Measurements from ENCODE around the gene NCOR1.
"Not testable (repeated sequence)": the region's sequence is repeated elsewhere in the genome, so short reads cannot be mapped to it uniquely, and the experiment has no call there.

The NCOR1 gene

DNA sequence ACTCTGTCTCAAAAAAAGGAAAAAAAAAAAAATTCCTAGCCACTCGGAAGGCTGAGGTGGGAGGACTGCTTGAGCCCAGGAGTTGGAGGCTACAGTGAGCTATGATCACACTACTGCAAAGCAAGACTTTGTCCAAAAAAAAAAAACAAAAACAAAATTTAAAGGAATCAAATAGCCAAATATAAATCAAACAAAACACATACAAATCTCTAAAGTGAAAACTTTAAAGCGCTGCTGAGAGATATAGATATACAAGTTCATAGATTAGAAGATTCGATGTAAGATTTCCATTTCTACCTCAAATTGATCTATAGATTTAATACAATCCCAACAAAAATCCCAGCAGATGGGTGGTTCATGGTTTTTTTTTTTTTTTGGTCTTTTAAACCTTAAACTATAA lies 132.1 kb downstream of the NCOR1 start:
- DNase-seq: no peak

DNA sequence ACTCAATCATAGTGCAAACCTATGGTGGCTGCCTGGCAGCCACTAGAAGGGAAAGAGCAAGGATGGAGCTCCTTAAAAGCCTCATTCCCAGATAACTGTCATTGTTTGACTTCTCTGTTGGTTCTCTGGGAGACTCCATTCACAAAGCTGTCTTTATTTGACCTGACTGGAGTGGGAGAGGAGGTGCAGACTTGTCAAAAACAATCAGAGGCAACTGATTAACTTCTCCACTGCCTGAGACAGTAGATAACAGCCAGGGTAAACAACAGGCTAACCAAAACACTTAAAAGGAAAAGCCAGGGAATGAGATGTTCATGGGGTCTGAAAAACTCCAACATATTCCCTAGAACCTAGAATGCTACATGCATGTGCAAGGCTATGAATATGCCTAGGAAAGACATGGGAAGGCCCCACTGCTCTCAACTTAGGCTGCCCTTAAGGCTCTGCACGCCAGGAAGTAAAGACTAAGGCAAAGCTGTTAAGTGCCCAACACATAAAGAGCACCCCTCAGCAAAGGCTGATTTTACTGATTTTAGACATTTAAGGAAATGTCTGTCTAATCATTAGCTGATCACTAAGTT lies 133.7 kb downstream of the NCOR1 start:
- no peak for DNase-seq

DNA sequence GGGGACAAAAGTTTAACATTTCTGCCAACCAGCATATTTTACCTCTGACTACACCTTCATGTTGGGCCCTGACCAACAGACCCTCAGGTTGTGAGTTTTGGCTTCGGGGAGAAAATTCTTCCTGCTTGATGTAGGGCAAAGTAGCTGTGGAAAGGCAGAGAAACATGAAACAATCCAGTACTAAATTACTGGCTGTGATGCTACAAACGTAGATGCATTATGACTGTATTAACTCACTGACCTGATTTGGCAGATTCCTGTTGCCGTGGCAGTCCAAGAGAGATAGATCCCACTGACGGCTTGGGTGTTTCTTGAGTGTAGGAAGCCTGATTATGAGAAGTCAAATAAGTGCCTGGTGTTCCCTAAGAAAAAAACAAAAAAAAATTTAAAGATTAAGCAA lies 135.0 kb downstream of the NCOR1 start:
- no peak for DNase-seq

DNA sequence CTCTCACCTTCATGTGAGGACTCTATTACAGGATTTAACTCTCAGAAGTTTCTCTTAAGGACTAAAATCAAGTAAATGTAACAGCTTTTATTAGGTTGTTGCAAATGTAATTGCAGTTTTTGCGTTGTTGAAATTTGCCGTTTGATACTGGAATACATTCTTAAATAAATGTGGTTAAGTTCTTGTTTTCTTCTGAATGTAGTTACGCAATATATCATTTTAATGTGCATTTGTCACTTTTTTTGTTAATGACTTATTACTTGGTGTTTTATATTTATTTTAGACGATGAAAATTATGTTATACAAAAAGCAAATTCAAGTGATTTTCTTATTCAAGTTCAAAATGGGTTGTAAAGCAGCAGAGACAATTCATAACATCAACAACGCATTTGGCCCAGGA lies 139.4 kb downstream of the NCOR1 start:
- DNase-seq: no peak

DNA sequence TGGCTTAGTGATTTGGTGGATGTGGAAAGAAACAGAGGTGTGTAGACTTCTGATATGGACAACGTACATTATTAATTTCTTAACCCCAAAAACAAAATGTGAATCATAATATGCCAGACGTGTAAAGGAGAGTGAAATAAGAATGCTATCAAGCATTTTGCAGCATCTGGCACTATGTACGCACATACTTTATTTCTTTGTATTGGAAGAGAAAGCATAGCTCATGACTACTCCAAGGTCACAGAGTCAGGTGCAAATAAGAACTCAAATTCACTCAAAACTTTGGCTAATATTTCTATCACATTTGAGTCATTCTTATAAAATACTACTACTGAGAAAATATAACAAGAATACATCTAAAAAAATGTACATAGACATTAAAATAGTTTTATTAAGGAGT lies 140.9 kb downstream of the NCOR1 start:
- no peak for DNase-seq

DNA sequence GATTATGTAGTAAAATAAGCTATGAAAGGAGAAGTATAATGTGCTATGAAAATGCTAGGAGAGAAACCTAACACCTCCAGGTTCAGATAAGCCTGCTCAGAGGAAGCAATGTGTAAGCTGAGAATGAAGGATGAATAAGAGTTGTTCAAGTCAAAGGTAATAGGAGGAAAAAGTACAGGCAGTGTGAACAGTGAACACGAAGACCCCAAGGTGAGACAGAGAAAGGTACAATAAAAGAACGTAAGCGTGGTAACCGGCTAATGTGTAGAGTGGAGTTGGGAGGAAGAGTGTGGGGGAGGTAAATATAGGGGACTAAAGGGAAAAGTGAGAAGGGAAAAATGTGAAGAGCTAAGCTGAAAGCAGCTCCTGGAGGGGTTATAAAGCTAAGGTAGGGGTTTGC lies 141.5 kb downstream of the NCOR1 start:
- DNase-seq: no peak

DNA sequence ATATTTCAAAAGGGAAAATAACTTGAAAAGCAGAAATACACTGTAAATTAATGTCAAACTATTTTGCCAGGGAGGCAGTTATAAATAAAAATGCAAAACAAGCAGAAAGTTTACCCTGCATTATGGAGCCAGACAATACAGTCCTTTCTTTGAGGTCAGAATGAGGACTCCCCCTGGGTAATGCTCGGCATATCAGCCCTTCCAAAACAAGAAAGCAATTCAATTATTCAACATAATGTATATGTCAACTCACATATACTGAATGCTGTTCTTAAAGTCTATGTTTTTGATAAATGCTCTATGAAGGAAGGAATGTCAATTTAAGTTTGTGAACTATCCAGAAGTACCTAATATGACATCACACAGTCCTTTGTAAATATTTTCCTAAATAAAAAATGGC lies 143.3 kb downstream of the NCOR1 start:
- no peak for DNase-seq

DNA sequence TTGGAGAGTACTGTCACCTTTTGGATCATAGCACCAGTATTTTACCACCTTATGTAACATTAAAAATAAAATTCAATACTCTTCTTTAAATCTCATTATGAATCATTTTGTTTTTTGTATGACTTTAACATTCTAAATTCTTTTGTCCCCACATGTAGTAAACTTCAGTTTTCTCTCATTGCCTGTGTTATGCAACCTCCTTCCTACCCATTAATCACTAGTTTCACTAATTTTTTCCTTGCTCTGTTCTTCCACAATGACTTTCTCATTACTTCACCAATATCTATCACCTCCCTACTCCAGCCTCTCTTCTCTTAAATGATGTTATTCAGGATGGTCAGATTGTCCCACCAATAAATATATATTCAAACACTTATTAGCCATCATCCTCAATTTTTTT lies 147.0 kb downstream of the NCOR1 start:
- peak; percentile 15 for DNase-seq

DNA sequence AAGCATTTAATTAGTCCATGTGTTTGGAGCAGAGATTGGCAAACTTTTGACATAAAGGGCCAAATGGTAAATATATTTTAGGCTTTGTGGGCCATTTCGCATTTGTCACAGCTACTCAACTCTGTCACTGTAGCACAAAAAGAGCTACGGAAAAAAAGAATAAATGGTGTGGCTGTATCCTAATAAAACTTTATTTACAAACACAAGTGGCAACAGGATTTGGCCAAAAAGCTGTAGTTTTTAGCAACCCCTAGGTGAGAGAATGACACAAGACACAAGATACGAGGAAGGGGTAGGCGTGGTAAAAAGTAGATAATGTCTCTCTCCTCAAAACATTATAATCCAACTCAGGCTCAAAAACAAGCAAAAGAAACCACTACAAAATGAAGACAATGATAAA lies 149.2 kb downstream of the NCOR1 start:
- no peak for DNase-seq

DNA sequence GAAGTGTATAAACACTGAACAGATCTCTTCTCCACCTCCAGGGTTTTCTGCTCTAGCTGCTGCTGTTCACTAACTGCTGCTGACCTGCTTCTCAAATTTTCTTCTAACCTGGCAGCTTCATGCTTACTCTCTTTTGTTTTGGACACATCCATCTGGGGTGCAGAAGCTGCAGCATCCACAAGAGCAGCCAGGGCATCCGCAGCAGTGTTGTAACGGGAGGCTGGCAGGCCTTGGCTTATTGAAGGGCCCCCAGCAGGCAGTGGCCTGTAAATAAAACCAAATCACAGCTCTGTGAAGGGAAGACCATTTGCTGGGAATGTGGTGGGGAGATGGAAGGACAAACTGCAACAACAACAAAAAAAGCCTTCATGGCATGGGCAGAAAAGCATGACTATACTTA lies 153.7 kb downstream of the NCOR1 start:
- no peak for DNase-seq

DNA sequence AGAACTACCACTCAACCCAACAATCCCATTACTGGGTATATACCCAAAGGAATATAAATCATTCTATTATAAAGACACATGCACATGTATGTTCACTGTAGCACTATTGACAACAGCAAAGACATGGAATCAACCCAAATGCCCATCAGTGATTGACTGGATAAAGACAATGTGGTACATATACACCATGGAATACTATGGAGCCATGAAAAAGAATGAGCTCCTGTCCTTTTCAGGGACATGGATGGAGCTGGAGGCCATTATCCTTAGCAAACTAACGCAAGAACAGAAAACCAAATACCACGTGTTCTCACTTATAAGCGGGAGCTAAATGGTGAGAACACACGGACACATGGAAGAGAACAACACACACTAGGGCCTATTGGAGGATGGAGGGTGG lies 160.2 kb downstream of the NCOR1 start:
- DNase-seq: not testable (repeated sequence)

DNA sequence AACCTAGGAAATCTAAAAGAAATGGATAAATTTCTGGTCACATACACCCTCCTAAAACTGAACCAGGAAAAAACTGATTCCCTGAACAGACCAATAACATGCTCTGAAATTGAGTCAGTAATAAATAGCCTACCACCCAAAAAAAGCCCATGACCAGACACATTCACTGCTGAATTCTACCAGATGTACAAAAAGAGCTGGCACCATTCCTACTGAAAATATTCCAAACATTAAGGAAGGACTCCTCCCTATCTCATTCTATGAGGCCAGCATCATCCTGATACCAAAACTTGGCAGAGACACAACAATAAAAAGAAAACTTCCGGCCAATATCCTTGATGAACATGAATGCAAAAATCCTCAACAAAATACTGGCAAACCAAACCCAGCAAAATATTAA lies 162.8 kb downstream of the NCOR1 start:
- DNase-seq: no peak

DNA sequence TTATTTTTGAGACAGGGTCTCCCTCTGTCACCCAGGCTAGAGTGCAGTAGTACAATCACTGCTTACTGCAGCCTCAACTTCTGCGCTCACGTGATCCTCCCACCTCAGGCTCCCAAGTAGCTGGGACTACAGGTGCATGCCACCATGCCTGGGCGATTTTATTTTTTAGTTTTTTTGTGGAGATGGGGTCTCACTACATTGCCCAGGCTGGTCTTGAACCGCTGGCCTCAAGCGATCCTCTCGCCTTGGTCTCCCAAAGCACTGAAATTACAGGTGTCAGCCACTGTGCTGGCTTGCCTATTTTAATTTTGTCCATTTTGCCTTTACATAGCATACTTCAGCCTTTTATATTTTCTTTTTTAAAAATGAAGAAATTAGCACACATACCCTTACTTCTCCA lies 164.5 kb downstream of the NCOR1 start:
- no peak for DNase-seq

DNA sequence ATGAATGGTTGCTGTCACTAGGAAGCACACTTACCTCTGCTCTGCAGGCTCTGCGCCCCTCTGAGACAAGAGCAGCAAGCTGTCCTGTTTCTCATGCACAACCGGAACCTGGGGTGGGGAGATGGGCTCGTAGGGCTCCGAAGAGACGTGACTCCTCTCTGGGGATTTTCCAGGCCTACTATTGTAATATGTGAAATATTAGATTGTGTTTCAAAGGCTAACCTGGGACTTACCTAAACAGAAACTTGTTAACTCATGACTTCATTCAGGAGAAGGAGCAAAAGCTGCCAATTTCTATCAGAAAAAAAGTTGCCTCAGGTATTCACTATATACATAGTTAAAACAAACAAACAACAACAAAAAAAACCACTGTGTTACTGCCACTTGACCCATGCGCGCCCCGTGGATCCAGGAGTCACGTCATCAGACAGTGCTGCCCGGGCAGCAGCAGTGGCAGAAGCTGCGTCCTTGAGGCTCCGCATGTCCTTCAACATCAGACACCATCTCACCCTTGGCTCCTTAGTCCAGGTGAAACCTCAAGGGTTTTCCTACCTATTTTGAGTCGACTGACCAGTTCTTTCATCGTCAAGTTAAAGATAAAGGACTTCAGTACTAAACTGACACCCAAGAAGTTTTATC lies 166.4 kb downstream of the NCOR1 start:
- DNase-seq: no peak

DNA sequence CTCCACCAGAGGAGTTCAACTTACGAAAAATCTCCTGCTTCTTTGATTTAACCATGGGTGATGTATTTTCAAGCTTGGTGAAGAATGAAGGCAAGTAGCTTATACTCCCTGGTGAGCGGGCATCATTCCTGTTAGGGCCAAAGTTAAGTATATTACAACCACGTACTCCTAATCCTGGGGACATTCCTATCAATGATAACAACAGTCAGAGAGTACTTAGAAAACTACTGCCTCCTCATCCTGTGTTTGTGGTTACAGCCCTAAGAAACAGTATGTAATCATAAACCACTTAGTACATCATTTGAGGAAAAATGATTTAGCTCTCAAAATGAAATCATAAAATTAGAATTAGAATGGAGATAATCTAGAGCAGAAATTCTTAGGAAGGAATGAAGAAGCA lies 168.4 kb downstream of the NCOR1 start:
- no peak for DNase-seq

DNA sequence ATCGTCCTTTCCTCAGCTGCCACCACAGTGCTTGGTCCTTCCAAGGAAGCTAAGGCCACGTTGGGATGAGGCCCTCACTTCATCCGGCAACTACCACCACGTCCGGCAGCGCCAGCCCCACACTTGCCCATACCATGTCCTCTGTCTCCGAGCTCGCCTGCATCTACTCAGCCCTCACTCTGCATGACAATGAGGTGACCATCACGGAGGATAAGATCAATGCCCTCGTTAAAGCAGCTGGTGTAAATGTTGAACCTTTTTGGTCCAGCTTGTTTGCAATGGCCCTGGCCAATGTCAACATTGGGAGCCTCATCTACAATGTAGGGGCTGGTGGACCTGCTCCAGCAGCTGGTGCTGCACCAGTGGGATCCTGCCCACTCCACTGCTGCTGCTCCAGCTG lies 170.8 kb downstream of the NCOR1 start:
- DNase-seq: no peak

DNA sequence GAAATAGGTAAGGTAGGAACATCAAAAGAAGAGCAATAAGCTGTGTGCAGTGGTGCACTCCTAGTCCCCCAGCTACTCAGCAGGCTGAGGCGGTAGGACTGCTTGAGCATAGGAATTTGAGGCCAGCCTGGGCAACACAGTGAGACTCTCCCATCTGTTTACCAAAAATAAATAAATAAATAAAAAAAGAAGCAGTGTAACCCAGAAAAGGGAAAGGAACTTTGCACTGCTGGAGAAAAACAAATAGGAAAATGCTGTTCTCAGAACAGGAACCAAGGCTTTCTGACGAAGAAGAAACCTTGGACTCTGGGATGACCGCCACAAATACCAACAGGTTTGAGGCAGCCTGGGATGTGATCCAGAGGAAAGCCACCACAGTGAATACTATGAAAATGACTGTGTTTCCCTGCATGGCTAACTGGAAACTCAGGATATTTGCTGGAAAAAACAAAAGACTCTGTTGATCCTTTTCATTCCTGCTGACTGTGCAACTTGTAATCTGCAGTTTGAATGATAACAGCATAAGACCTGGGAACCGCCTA lies 174.6 kb downstream of the NCOR1 start:
- DNase-seq: peak; percentile 10

DNA sequence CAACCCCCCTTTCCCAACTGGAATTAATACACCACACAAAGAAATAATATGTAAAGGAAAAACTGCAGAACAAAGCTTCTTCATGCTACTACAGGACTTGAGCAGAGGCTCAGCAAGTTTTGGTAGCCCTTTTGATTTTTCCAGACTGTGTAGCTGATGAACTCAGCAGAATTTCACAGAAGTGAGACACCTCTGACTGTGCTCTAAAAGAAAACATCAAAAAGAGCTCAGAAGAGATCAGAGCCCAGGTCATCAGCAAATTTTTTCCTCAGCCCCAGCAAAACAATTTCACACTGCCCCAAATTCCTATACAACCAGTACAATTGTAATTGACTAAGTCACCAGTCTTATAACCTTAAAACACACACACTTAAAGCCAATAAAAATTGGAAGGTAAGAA lies 177.7 kb downstream of the NCOR1 start:
- DNase-seq: peak; percentile 9

DNA sequence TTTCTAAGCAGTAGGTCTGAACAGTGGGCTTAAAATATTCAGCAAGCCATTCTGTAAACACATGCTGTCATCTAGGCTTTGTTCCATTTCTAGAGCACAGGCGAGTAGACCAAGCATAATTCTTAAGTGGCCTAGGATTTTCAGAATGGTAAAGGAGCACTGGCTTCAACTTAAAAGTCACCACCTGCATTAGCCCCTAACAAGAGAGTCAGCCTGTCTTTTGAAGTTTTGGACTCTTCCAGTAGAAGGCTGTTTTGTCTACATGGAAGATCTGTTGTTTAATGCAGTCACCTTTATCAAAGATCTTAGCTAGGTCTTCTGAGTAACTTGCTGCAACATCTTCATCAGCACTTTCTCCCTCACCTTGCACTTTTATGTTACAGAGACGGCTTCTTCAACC lies 179.1 kb downstream of the NCOR1 start:
- no peak for DNase-seq

DNA sequence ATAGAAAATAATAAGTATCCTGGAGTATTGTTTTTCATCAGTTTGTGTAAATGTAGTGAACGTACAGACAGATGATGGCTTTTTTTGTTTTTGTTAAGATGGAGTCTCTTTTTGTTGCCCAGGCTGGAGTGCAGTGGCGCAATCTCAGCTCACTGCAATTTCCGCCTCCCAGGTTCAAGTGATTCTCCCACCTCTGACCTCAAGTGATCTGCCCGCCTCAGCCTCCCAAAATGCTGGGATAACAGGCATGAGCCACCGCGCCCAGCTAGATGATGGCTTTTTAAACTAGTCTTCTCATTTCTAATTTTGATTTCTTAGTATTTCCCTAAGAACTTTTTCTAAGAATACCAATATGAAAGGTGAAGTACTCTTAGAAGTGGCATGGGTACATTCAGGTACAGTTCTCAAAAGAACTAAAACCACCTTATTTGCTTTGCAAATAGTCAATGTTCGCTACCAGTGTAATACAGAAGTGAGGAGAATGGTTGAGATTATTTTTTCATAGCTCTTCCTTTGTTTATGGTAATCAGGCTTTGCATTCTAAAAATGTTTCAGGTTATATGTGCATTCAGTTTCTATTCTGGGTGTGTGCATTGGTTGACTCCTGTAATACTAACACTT lies 181.5 kb downstream of the NCOR1 start:
- DNase-seq: no peak

DNA sequence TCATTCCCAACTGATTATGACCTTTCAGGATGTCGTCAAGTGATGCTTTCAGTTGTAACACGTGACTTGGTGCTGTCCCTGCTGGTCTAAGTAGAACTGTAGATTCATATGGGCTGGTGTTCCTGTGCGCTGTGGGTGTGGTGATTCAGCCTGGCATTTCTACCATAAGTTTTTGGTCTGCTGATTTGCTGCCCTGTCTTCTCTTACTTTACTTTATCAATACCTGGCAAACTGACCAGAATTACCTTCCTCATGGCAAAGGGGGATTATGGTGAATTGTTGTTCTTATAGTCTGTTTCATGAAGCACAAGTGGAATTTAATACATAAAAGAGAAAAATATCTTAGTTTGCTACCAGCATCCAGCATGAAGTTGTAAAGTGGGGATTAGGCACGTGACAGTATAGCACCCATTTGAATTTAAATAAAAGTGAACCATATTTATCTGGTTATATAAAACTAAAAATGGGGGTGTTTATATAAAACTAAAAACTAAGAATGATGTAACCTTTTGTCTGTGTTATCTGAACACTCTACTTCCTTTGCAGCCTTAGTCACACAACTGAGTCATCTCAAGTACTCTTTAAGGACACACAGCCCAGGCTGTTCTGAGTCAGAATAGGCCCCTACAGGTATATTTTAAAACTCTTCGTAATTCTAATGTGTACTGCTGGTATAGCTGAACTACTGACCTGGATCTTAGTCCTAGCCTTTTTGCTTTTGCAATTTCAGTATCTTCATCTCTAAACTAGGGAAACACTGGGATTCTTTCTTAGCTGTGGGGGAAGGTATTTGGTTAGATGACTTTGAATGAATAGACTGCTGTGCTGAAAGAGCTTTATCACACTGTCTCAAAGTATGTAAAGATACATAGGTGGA lies 187.4 kb downstream of the NCOR1 start:
- DNase-seq: peak; percentile 93

DNA sequence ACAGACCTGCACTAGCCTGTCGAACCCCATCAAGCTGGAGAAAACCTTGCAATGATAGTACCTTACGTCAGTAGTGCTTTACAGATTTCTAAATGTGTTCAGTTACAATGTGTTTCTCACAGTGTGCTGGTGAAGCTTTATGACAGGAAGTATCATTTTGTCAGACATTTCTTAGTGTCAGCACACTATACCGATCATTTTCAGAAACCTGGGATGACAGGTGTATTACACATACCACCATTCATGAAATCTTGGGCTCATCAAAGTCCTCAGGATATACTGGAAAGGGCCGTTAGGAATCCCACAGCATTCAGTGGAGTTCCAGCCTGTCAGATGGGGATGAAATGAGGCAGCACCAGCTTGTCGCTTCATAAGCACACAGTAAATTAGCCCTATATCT lies 188.4 kb downstream of the NCOR1 start:
- DNase-seq: no peak

DNA sequence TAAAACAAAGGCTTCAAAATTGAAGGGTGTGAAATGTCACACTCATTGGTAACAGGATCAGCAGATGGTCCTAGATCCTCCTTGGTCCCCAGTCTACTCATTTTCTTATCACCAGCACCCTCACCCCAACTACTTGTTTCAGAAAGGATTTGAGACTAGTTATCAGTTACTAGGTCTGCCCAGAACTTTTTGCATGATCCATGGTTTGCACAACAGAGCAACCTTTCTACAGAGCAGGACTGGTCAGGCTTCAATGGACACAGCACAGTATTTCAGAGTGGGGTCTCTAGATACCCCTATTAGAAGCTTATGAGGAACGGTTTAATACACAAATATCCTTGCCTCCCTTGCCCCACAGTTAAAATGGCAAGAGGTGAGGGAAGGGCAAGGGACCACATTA lies 190.1 kb downstream of the NCOR1 start:
- no peak for DNase-seq

DNA sequence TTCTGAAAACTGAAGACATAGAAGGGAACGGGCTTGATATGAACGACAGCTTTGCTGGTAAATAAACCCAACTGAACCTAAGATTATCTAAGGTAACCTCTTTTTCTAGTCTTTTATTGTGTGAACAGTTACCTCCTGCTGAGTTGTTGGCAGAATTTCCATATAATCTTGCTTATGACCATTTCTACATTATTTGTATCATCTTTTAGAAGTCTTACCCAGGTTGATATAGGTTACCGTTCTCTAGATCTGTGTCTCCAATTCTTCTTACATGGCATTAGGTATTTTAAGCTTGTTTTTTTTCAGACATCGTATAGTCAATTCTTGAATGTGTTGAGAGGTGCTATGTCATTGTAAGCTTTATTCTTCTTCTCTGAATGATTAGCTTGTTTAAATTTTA lies 191.5 kb downstream of the NCOR1 start:
- no peak for DNase-seq
